HG02610 (cell line): ENCODE results near the gene ZNF597.
"Not testable (repeated sequence)": the region's sequence is repeated elsewhere in the genome, so short reads cannot be mapped to it uniquely, and the experiment has no call there.

ENCODE experiments used
- ATAC-seq: cut with Tn5 transposase; IDR thresholded peaks from one replicate; pipeline ENCODE4 v1.9.1; 2021; ENCODE audit warnings: mild to moderate bottlenecking, moderate library complexity; ENCODE audit not compliant: unreplicated experiment

The ZNF597 gene

DNA sequence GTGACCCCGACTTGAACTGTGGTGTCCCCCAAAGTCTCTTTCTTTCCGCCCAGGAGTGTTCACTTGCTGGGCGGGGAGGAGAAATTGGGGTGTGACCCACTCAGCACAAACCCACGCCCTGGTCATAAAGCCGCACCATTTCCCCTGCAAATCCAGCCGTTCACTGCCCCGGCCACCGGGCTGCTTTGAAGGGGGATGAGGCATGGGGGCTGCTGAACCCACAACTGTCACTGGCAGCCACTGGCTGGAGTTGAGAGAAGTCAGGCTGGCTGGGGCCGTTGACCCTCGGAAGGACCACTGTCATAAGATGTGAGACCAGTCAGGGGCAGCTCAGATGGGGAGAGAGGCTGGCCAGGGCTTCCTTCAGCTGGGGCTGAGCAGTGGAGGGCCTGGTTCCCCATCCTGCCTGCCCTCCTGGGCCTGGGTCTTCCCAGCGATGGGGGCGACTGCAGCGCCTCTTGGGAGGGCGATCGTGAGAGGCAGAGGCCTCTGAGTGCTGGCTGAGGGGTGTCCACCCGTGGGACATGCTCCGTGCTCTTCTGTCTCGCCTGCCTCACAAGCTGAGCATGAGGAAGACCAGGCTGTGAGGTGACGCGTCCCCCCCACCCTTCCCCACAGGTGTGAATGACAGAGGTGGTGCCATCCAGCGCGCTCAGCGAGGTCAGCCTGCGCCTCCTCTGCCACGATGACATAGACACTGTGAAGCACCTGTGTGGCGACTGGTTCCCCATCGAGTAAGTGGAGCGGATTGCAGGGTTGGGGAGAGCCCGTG, 32.5 kb upstream of the ZNF597 start:
- ATAC-seq, result no peak

GRCh38 chr16:3474870-3475269, 31.6 kb upstream of the ZNF597 start:
- not testable (repeated sequence) for ATAC-seq

DNA sequence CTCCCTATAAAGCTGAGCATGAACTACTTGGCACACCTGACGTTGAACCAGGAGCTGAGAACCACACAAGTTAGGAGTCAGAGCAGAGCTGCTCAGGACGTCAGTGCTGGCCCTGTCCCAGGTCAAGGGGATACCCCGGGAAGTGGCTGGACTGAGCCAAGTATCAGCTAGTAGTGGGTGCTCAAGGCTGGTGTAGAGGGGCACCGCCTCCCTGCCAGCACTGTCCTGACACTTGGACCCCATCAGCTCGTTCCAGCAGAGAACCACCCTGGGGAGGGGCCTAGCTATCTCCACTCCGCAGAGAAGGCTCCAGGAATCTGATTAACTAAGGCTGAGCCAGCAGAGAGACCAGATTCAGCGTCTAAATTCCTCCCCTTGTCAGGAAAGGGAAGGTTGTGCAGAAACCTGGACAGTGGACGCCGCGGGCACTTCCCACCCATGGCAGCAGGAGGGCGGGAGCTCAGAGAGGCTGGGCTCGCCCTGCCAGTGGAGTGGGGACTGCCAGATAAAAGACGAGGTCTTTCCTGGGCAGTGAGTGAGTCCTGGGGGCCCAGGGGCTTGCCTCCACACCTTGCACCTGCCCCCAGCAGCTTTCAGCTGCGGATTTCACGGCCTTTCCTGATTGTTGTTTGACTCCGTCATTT, 31.0 kb upstream of the ZNF597 start:
- no peak for ATAC-seq

DNA sequence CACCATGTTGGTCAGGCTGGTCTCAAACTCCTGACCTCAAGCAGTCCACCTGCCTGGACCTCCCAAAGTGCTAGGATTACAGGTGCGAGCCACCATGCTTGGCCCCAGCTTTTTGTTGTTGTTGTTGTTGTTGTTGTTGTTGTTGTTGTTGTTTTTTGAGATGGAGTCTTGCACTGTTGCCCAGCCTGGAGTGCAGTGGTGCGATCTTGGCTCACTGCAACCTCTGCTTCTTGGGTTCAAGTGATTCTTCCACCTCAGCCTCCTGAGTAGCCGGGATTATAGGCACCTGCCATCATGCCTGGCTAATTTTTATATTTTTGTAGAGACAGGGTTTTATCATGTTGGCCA, 30.3 kb upstream of the ZNF597 start:
- ATAC-seq, result not testable (repeated sequence)

GRCh38 chr16:3472878-3473595, 29.7 kb upstream of the ZNF597 start:
- ATAC-seq, result no peak

GRCh38 chr16:3471518-3472176, 28.3 kb upstream of the ZNF597 start:
- ATAC-seq, result no peak

DNA sequence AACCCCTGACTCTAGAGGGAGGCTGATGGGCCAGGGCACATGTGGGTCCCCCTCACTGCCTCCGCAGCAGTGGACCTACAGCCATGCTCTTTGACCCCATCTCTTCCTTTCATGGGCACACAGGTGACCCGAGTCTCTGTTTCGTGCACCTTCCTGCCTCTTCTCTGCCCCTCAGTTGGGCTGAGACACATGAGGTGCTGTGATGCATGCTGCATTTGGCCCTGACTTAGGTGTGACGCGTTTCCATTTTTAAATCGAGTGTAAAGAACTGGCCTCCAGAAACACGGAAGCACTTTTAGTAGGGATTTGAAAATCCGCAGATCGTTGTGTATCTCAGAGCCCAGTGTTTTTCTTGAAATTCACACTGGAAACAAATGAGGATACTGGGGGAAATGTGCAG, 27.4 kb upstream of the ZNF597 start:
- ATAC-seq, result no peak

- no peak for ATAC-seq
These were observed 26.4 kb upstream of the ZNF597 start for GRCh38 chr16:3469736-3470135.

DNA sequence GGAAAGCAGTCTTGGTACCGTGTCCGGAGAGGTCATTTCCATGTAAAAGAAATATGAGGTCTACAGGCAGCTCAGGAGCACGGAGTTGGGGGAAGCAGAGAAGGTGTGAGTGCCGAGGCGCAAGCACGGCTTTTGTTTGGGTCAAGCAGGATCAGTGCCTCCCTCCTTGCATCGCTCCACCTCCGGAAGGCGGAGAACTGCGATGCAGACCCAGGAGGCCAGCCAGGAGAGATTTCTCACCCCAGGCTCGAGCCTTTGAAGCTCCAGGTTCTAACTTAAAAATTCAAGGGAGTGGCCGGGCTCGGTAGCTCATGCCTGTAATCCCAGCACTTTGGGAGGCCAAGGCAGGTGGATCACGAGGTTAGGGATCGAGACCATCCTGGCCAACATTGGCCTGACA, 25.2 kb upstream of the ZNF597 start:
- no peak for ATAC-seq

DNA sequence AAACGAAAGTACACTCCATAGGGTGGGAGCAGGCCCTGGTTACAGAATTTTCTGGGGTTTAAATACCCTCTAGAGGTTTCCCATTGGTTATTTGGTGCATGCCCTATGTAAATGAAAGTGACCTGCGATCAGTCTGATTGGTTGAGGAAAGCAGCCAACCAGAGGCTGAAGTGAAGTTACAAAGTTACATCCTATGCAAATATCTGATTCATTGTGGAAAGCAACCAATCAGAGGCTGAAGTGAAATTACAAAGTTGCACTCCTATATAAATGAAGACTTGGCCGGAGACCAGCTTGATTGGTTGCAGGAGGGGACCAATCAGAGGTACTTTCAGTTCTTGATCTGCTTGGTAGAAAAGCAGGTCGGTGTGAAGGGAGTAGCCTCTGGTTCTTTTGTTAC, 24.6 kb upstream of the ZNF597 start:
- no peak for ATAC-seq

DNA sequence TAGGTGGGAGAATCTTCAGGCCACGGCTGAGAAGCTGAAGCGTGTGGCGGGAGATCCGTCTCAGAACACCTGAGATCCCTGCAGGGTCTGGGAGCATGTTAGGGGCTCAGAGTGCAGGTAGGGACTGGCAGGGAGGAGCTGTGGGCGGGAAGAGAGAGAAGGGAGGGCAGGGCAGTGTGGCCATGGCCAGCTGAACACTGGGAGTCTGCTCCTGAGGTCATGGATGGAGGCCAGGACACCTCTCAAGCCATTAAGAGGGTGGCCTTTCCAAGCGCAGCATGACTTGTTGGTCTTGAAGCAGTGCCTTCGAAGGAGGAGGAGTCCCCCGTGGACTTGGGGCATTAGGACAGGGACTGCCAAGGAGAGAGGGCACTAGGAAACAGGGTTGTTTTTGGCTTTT, 23.9 kb upstream of the ZNF597 start:
- no peak for ATAC-seq

DNA sequence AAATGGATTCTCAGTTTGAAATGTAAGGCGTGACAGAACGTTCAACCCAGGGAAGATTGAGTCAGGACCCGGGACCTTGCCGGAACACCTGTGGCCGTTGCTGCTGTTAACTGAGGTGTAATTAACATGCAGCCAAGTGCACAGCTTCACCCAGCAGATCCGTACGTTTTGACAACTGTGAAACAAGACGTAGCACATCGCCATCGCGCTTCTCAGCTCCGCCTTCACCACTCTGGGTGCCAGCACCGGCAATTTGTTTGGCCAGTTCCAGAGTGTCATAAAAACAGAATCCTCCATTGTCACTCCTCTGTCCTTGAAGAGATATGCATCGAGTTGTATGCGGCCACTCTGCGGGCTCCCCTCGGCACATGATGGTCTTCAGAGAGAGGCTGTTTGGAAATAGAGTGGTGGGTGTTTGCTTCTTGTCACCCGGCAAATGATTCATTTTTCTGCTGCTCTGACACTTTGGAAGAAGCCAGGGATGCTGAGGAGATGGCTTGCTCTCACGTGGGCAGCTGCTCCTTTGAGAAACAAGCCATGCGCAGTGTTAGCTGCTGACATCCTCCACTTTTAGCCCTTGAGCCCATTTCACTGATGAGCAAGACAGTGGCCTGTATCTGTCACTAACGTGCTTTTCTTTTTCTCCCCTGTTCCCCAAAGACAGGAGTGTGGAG, 22.7 kb upstream of the ZNF597 start:
- no peak for ATAC-seq

- ATAC-seq, result no peak
These were observed 22.0 kb upstream of the ZNF597 start for GRCh38 chr16:3465301-3465700.

GRCh38 chr16:3461151-3461550, 17.8 kb upstream of the ZNF597 start:
- no peak for ATAC-seq

- ATAC-seq, result no peak
These were observed 17.3 kb upstream of the ZNF597 start for GRCh38 chr16:3460585-3460984.

DNA sequence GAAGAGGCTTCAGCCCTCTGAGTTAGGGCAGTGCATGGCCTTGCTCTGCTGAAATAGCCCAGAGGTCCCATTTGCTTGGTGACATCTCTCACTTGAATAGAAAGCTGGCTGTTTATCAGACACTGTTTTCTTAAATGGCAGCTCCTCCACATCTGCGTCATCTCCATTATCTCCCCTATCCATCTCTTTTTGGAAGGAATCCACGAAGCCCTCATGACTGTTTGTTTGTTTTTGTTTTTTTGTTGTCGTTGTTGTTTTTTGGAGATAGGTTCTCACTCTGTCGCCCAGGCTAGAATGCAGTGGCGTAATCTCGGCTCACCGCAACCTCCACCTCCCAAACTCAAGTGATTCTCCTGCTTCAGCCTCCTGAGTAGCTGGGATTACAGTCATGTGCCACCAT, 16.8 kb upstream of the ZNF597 start:
- no peak for ATAC-seq

- no peak for ATAC-seq
These were observed 16.2 kb upstream of the ZNF597 start for GRCh38 chr16:3459401-3460090.

- ATAC-seq, result no peak
These were observed 15.6 kb upstream of the ZNF597 start for GRCh38 chr16:3458852-3459361.

DNA sequence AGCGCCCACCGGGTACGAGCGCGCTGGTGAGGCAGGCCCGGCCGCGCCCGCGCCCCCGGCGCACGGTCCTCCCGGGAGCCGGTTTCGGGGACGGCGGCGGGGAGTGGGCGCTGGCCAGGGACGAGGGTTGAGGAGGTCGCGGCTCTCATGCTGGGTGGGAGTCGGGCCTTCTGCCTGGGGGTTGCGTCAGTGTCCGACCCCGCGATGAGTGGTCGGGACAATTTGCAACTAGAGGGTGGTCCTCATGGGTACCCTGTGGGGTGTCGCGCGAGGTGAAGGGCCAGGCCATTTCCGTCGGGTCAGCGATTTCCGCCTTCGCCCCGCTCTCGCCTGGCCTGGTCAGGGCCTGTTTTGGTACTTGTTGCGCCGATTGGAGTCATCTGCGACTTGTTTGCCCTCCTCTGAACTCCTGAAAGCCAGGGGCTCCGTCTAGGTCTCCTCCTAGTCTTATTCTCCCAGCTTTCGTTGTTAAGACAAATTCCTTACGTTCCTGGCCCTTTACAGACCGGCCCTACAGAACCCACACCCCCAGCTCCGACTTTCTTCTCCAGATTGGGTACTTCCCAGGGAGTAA, 15.1 kb upstream of the ZNF597 start:
- ATAC-seq, result peak; percentile 8
